IMR-90 (cell line): ENCODE data around the gene KCNQ1. TPM values are rescaled to one million over a fixed set of nuclear protein-coding genes. Genes with fewer than 3 reads are reported as not detected.

Experiments
- ATAC-seq: fragments of 200-7000 bp; cut with Tn5 transposase; 2 replicates; pipeline ENCODE4 v1.9.1; 2020; ENCODE audit warnings: low read depth, mild to moderate bottlenecking, moderate library complexity
- BruUV-seq: library from RNA; stranded (reverse); fragments of 400-500 nt; replicated peaks from 2 replicates; lab custom pipeline; 2021; lab: Mats Ljungman, UMichigan
- CTCF ChIA-PET: fragments of 300-600 bp; formaldehyde crosslinking; extraction: SDS; loops from one replicate; lab custom pipeline; 2021; ENCODE audit warnings: antibody characterized with exemption; lab: Yijun Ruan, JAX
- POLR2A ChIA-PET: fragments of 300-600 bp; sonication (Branson Sonifier 250); formaldehyde crosslinking; loops from one replicate; lab custom pipeline; 2022; ENCODE audit warnings: antibody characterized with exemption; ENCODE audit not compliant: unreplicated experiment; lab: Charles Lee
- DNase-seq: peaks from one replicate; pipeline ENCODE4 v3.0.0; 2013
- H2AFZ ChIP-seq: replicated peaks from 2 replicates; pipeline ENCODE3; 2013; ENCODE audit warnings: low read length, mild to moderate bottlenecking; ENCODE audit not compliant: poor library complexity
- H2AK5ac ChIP-seq: 2 replicates; pipeline ENCODE4 v1.6.1; 2013; ENCODE audit warnings: low read depth, low read length, inconsistent platforms
- H2AK9ac ChIP-seq: replicated peaks from 2 replicates; pipeline ENCODE3; 2013; ENCODE audit warnings: mild to moderate bottlenecking, low read depth, low read length, moderate library complexity; ENCODE audit not compliant: poor library complexity
- H2BK120ac ChIP-seq: 2 replicates; pipeline ENCODE4 v1.6.1; 2013; ENCODE audit warnings: low read depth, low read length, inconsistent platforms
- H2BK15ac ChIP-seq: 3 replicates; pipeline ENCODE4 v1.6.1; 2013; ENCODE audit warnings: low read depth, low read length, inconsistent platforms
- H2BK20ac ChIP-seq: 2 replicates; pipeline ENCODE4 v1.6.1; 2013; ENCODE audit warnings: low read depth, mild to moderate bottlenecking, inconsistent platforms, low read length, moderate library complexity
- H2BK5ac ChIP-seq: 2 replicates; pipeline ENCODE4 v1.6.1; 2013; ENCODE audit warnings: mild to moderate bottlenecking, low read depth, low read length, inconsistent platforms; ENCODE audit not compliant: poor library complexity, severe bottlenecking
- H3K14ac ChIP-seq: replicated peaks from 2 replicates; pipeline ENCODE4 v1.6.1; 2013; ENCODE audit warnings: low read depth, low read length, inconsistent platforms
- H3K18ac ChIP-seq: 2 replicates; pipeline ENCODE4 v1.6.1; 2013; ENCODE audit warnings: low read depth, low read length, control low read depth
- H3K23ac ChIP-seq: 2 replicates; pipeline ENCODE4 v1.6.1; 2013; ENCODE audit warnings: low read depth, low read length, inconsistent platforms
- H3K27ac ChIP-seq: 2 replicates; pipeline ENCODE4 v1.5.1; 2013; ENCODE audit warnings: mild to moderate bottlenecking, control low read depth, low read length; ENCODE audit not compliant: insufficient read depth
- H3K27me3 ChIP-seq: 2 replicates; pipeline ENCODE4 v1.6.1; 2013; ENCODE audit warnings: low read length; ENCODE audit not compliant: control insufficient read depth, insufficient read depth
- H3K36me3 ChIP-seq: 2 replicates; pipeline ENCODE4 v1.6.1; 2013; ENCODE audit warnings: low read length, mixed read lengths; ENCODE audit not compliant: control insufficient read depth, insufficient read depth
- H3K4ac ChIP-seq: 2 replicates; pipeline ENCODE4 v1.6.1; 2013; ENCODE audit warnings: low read depth, low read length, inconsistent platforms
- H3K4me1 ChIP-seq: 2 replicates; pipeline ENCODE4 v1.6.1; 2013; ENCODE audit warnings: low read length, mixed read lengths; ENCODE audit not compliant: control insufficient read depth, insufficient read depth
- H3K4me2 ChIP-seq: 2 replicates; pipeline ENCODE4 v1.6.1; 2013; ENCODE audit warnings: low read depth, mild to moderate bottlenecking, control low read depth, low read length, moderate library complexity
- H3K4me3 ChIP-seq: 2 replicates; pipeline ENCODE4 v1.5.1; 2013; ENCODE audit warnings: low read depth, mild to moderate bottlenecking, control low read depth, low read length, moderate library complexity; ENCODE audit not compliant: insufficient read depth
- H3K56ac ChIP-seq: 2 replicates; pipeline ENCODE4 v1.6.1; 2013; ENCODE audit warnings: low read length, inconsistent platforms; ENCODE audit not compliant: insufficient read depth; ENCODE audit errors: extremely low read depth
- H3K79me1 ChIP-seq, 2 experiments: 2 replicates each; pipeline ENCODE4 v1.6.1; 2013; ENCODE audit warnings: low read length in 2 of 2, inconsistent platforms in 1 of 2, low read depth in 1 of 2
- H3K9ac ChIP-seq: 2 replicates; pipeline ENCODE4 v1.6.1; 2013; ENCODE audit warnings: low read depth, low read length, control low read depth
- H3K9me1 ChIP-seq: 2 replicates; pipeline ENCODE4 v1.6.1; 2013; ENCODE audit warnings: low read length, inconsistent platforms; ENCODE audit not compliant: insufficient read depth
- H3K9me3 ChIP-seq: 2 replicates; pipeline ENCODE4 v1.6.1; 2013; ENCODE audit warnings: low read length; ENCODE audit not compliant: control insufficient read depth, insufficient read depth
- H4K20me1 ChIP-seq: 2 replicates; pipeline ENCODE4 v1.6.1; 2013; ENCODE audit warnings: low read length, inconsistent platforms; ENCODE audit not compliant: insufficient read depth
- H4K5ac ChIP-seq: 2 replicates; pipeline ENCODE4 v1.6.1; 2013; ENCODE audit warnings: mild to moderate bottlenecking, low read depth, low read length, control low read depth
- H4K8ac ChIP-seq, 2 experiments: 2 replicates each; pipeline ENCODE4 v1.6.1; 2013; ENCODE audit warnings: low read depth in 2 of 2, low read length in 2 of 2, control low read depth in 1 of 2, inconsistent platforms in 1 of 2
- H4K91ac ChIP-seq: 2 replicates; pipeline ENCODE4 v1.6.1; 2013; ENCODE audit warnings: low read depth, low read length, inconsistent platforms; ENCODE audit not compliant: insufficient read depth
- BHLHE40 ChIP-seq: fragments of 150-350 bp; IDR thresholded peaks from 2 replicates; pipeline ENCODE4 v1.6.1; 2016; ENCODE audit warnings: mild to moderate bottlenecking, low read depth, low read length
- CEBPB ChIP-seq: IDR thresholded peaks from 2 replicates; pipeline ENCODE4 v1.6.1; 2012; ENCODE audit warnings: low read depth, low read length, improper control_type of control experiment
- CHD1 ChIP-seq: IDR thresholded peaks from 2 replicates; pipeline ENCODE4 v1.6.1; 2012; ENCODE audit warnings: low read depth, low read length, improper control_type of control experiment
- FOS ChIP-seq: fragments of 150-350 bp; IDR thresholded peaks from 2 replicates; pipeline ENCODE4 v1.6.1; 2016; ENCODE audit warnings: low read depth, low read length
- MAFK ChIP-seq: IDR thresholded peaks from 2 replicates; pipeline ENCODE4 v1.6.1; 2012; ENCODE audit warnings: low read depth, low read length, improper control_type of control experiment
- MAZ ChIP-seq: IDR thresholded peaks from 2 replicates; pipeline ENCODE4 v1.6.1; 2012; ENCODE audit warnings: low read depth, mild to moderate bottlenecking, low read length, improper control_type of control experiment, moderate library complexity, borderline replicate concordance
- MXI1 ChIP-seq: IDR thresholded peaks from 2 replicates; pipeline ENCODE4 v1.6.1; 2012; ENCODE audit warnings: low read depth, mild to moderate bottlenecking, low read length, moderate library complexity, borderline replicate concordance
- NFE2L2 ChIP-seq: fragments of 150-350 bp; IDR thresholded peaks from 2 replicates; pipeline ENCODE4 v1.6.1; 2016; ENCODE audit warnings: low read depth, mild to moderate bottlenecking, low read length
- POLR2A ChIP-seq: IDR thresholded peaks from 2 replicates; pipeline ENCODE4 v1.6.1; 2012; ENCODE audit warnings: mild to moderate bottlenecking, low read depth, low read length
- RAD21 ChIP-seq: IDR thresholded peaks from 2 replicates; pipeline ENCODE4 v1.6.1; 2012; ENCODE audit warnings: low read length, improper control_type of control experiment
- RCOR1 ChIP-seq: IDR thresholded peaks from 2 replicates; pipeline ENCODE4 v1.6.1; 2012; ENCODE audit warnings: mild to moderate bottlenecking, low read length, improper control_type of control experiment; ENCODE audit not compliant: insufficient replicate concordance
- RFX5 ChIP-seq: IDR thresholded peaks from 2 replicates; pipeline ENCODE4 v1.8.0; 2012; ENCODE audit warnings: low read depth, mild to moderate bottlenecking, low read length, moderate library complexity
- WGBS, 2 experiments: methylation state at CpG; one replicate each; pipeline versions ENCODE4 v1.1.5 to v1.1.7; 2013; ENCODE audit warnings: missing lambda C conversion rate in 2 of 2; ENCODE audit not compliant: insufficient read length in 1 of 2; ENCODE audit errors: extremely low coverage in 2 of 2; 5-methylcytosine and 5-hydroxymethylcytosine counted together
- dilution Hi-C: fragments of 300-500 bp; cut with HindIII; formaldehyde crosslinking; loops from one replicate; pipeline ENCODE4 v1.14.3; 2018; ENCODE audit warnings: low sequenced_read_pairs; ENCODE audit not compliant: unreplicated experiment
- in situ Hi-C: fragments of 300-500 bp; cut with MboI; formaldehyde crosslinking; loops from 3 replicates; pipeline ENCODE4 v1.14.3; 2019; ENCODE audit warnings: low sequenced_read_pairs, inconsistent platforms, mixed read lengths
- intact Hi-C: fragments of 100-400 bp; cut with micrococcal nuclease; formaldehyde crosslinking; loops from 2 replicates; pipeline ENCODE4 v1.10.0; 2022
- polyA plus RNA-seq, 3 experiments: library from polyadenylated mRNA; depleted of rRNA; stranded (reverse); fragments of >200 nt; gene quantifications; 2 replicates each; pipeline ENCODE4 v1.2.3, GENCODE V29; 2012; ENCODE audit warnings: low replicate concordance in 1 of 3
- total RNA-seq: library from RNA; depleted of rRNA; stranded (reverse); fragments of >200 nt; gene quantifications from 2 replicates; pipeline ENCODE4 v1.2.3, GENCODE V29; 2012
- TF ChIP-seq, protein P1 (sequence below): fragments of 150-350 bp; IDR thresholded peaks from 2 replicates; pipeline ENCODE4 v1.6.1; 2017; ENCODE audit warnings: mild to moderate bottlenecking, antibody characterized with exemption, low read length, low read depth
- TF ChIP-seq, protein P2 (sequence below): conservative IDR thresholded peaks from 2 replicates; pipeline ENCODE4 v1.5.1; 2012; ENCODE audit warnings: mild to moderate bottlenecking, low read depth, low read length, improper control_type of control experiment

KCNQ1 gene
- total and polyA plus RNA-seq, 2 of the 4 experiments (the other 2 are of a cell fraction), result 0.07 TPM; not detected in 1

DNA sequence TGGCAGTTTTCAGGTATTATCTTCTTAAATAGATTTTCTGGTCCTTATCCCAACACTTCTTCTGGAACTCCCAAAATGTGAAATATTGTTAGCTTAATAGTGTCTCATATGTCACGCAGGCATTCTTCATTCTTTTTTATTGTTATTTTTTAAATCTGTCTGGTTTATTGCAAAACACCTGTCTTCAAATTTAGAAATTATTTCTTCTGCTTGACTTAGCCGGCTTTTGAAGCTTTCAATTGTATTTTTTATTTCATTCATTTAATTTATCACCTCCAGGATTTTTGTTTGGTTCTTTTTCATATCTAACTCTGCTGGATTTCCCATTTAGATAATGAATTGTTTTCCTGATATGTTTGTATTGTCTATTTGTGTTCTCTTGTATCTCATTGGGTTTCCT is 205.0 kb downstream of the KCNQ1 start:
- no peak overlapping the region for H4K5ac ChIP-seq
- BruUV-seq, result no TSS peak
- no peak overlapping the region for H3K9ac ChIP-seq
- no peak overlapping the region for H2BK20ac ChIP-seq
- no peaks in the 10 kb centered on the region for H3K9me1 ChIP-seq
- H3K18ac ChIP-seq, result no peak overlapping the region
- no peak overlapping the region for H3K27ac ChIP-seq
- intact Hi-C loops, result loop anchor here (5.0 kb wide), 1 partner anchor 237 kb away; the partner anchor contains the start of gene CDKN1C
- no peaks in the 10 kb centered on the region for H3K36me3 ChIP-seq
- no peaks in the 10 kb centered on the region for H3K4me1 ChIP-seq
- H4K20me1 ChIP-seq, result no peaks in the 10 kb centered on the region
- H2AK9ac ChIP-seq, result no peak overlapping the region
- ChIA-PET POLR2A (no interaction called here), CTCF (interaction anchor here (0.6 kb wide), 1 partner anchor 48 kb away, joined by 3 read pairs; no protein-coding TSS in a partner anchor)
- no peak overlapping the region for H2AK5ac ChIP-seq
- H3K56ac ChIP-seq, result no peak overlapping the region
- H3K9me3 ChIP-seq, result peaks cover 71% of the 10 kb centered on the region
- H4K8ac ChIP-seq, result no peak overlapping the region
- H3K27me3 ChIP-seq, result peaks cover 9% of the 10 kb centered on the region; the same call in 1 of the 2 replicates
- in situ Hi-C loops, result no loop called here
- ATAC-seq, result no peak
- no peak overlapping the region for H4K91ac ChIP-seq
- no peak overlapping the region for H2BK5ac ChIP-seq
- H2BK15ac ChIP-seq, result no peak overlapping the region
- H3K79me1 ChIP-seq, result peaks cover 0 to 3% of the 10 kb centered on the region in 2 experiments; a peak in 1 of 4 replicates
- H3K4me2 ChIP-seq, result no peak overlapping the region
- DNase-seq, result no peak
- no peak overlapping the region for H3K4me3 ChIP-seq
- no CpG with 5 or more reads among the region's 2 CpGs for WGBS, 2 experiments
- TF ChIP-seq, protein P1, sequence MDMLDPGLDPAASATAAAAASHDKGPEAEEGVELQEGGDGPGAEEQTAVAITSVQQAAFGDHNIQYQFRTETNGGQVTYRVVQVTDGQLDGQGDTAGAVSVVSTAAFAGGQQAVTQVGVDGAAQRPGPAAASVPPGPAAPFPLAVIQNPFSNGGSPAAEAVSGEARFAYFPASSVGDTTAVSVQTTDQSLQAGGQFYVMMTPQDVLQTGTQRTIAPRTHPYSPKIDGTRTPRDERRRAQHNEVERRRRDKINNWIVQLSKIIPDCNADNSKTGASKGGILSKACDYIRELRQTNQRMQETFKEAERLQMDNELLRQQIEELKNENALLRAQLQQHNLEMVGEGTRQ, result no peak
- TF ChIP-seq NFE2L2 (no peak), MXI1 (no peak), CEBPB (no peak), RCOR1 (no peak), CHD1 (no peak), MAZ (no peak), FOS (no peak), MAFK (no peak), RFX5 (no peak), POLR2A (no peak), RAD21 (no peak), BHLHE40 (no peak)
- TF ChIP-seq, protein P2, sequence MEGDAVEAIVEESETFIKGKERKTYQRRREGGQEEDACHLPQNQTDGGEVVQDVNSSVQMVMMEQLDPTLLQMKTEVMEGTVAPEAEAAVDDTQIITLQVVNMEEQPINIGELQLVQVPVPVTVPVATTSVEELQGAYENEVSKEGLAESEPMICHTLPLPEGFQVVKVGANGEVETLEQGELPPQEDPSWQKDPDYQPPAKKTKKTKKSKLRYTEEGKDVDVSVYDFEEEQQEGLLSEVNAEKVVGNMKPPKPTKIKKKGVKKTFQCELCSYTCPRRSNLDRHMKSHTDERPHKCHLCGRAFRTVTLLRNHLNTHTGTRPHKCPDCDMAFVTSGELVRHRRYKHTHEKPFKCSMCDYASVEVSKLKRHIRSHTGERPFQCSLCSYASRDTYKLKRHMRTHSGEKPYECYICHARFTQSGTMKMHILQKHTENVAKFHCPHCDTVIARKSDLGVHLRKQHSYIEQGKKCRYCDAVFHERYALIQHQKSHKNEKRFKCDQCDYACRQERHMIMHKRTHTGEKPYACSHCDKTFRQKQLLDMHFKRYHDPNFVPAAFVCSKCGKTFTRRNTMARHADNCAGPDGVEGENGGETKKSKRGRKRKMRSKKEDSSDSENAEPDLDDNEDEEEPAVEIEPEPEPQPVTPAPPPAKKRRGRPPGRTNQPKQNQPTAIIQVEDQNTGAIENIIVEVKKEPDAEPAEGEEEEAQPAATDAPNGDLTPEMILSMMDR, result no peak
- no peak overlapping the region for H3K14ac ChIP-seq
- H2BK120ac ChIP-seq, result no peak overlapping the region
- H2AFZ ChIP-seq, result no peak overlapping the region
- no peak overlapping the region for H3K23ac ChIP-seq
- dilution Hi-C loops, result no loop called here
- H3K4ac ChIP-seq, result no peak overlapping the region
